ENCODE results near the gene NHLRC1. TPM values are rescaled to one million over a fixed set of nuclear protein-coding genes. Genes with fewer than 3 reads are reported as not detected.

Gene NHLRC1
- total and polyA plus RNA-seq, 10 of the 15 experiments (the other 5 are each of a cell fraction or from before 2014, with no cell fraction given) = 0.04 to 0.22 (median 0.12) TPM; not detected in 2

DNA sequence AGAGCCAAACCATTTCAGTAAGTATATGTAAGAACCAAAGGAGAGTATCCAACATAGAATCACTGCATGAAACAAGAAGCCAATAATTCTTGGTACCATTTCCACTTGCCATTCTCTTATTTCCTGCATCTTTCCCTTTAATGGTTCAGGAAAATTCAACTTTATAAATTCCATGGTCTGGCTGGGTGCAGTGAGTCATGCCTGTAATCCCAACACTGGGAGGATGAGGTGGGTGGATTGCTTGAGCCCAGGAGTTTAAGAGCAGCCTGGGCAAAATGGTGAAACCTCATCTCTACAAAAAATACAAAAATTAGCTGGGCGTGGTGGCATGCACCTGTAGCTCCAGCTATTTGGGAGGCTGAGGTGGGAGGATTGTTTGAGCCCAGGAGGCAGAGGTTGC, 21.2 kb downstream of the NHLRC1 start:
- no peaks in the 10 kb centered on the region for H3K27me3 ChIP-seq (replicated peaks in 1 of 2; ENCODE audit: control insufficient read depth in 2 of 2, insufficient read depth in 2 of 2, low read length in 1 of 2)
- no peaks in the 10 kb centered on the region for H3K9me3 ChIP-seq (replicated peaks; ENCODE audit: control insufficient read depth, insufficient read depth, low read length)
- ChIA-PET RAD21 (ENCODE audit: unreplicated experiment) (no interaction called here), POLR2A (no interaction called here), CTCF (no interaction called here), SMC1A (ENCODE audit: uncharacterized antibody, unreplicated experiment) (no interaction called here)
- H3K4me1 ChIP-seq (ENCODE audit: control insufficient read depth, insufficient read depth, low read length) = no peaks in the 10 kb centered on the region
- WGBS (ENCODE audit: insufficient coverage, insufficient replicate concordance, low lambda C conversion rate, missing lambda C conversion rate) = 0% methylated on average over 1 of the region's 1 CpG
- intact Hi-C loops (cut with micrococcal nuclease; ENCODE audit: unreplicated experiment) (no loop called here), in situ Hi-C loops (cut with MboI) (no loop called here)
- BruUV-seq (replicated peaks) = no TSS peak
- H3K9ac ChIP-seq (ENCODE audit: control insufficient read depth, insufficient read depth, low read length) = no peak overlapping the region
- no peak for FAIRE-seq
- H3K36me3 ChIP-seq (ENCODE audit: control insufficient read depth in 2 of 2, insufficient read depth in 2 of 2, low read length in 1 of 2) = no peaks in the 10 kb centered on the region
- no peak overlapping the region for H2AFZ ChIP-seq (ENCODE audit: control insufficient read depth, low read depth, low read length)
- no peak overlapping the region for H3K4me3 ChIP-seq
- H3K27ac ChIP-seq (ENCODE audit: control insufficient read depth, insufficient read depth) = no peak overlapping the region
- no peaks in the 10 kb centered on the region for H4K20me1 ChIP-seq (ENCODE audit: control insufficient read depth, insufficient read depth)
- TF ChIP-seq LARP7 (IDR thresholded peaks at IDR 0.05) (no peak), RAD51 (IDR thresholded peaks at IDR 0.05) (no peak), RB1 (IDR thresholded peaks at IDR 0.05; ENCODE audit: borderline replicate concordance) (no peak), IKZF2 (IDR thresholded peaks at IDR 0.05) (no peak), RFX5 (IDR thresholded peaks at IDR 0.05; ENCODE audit: low read depth, low read length) (no peak), SIX5 (IDR thresholded peaks at IDR 0.05; ENCODE audit: low read depth, low read length, severe bottlenecking) (no peak), SREBF1 (IDR thresholded peaks at IDR 0.05; ENCODE audit: low read length) (no peak)
- TF ChIP-seq, protein P1, sequence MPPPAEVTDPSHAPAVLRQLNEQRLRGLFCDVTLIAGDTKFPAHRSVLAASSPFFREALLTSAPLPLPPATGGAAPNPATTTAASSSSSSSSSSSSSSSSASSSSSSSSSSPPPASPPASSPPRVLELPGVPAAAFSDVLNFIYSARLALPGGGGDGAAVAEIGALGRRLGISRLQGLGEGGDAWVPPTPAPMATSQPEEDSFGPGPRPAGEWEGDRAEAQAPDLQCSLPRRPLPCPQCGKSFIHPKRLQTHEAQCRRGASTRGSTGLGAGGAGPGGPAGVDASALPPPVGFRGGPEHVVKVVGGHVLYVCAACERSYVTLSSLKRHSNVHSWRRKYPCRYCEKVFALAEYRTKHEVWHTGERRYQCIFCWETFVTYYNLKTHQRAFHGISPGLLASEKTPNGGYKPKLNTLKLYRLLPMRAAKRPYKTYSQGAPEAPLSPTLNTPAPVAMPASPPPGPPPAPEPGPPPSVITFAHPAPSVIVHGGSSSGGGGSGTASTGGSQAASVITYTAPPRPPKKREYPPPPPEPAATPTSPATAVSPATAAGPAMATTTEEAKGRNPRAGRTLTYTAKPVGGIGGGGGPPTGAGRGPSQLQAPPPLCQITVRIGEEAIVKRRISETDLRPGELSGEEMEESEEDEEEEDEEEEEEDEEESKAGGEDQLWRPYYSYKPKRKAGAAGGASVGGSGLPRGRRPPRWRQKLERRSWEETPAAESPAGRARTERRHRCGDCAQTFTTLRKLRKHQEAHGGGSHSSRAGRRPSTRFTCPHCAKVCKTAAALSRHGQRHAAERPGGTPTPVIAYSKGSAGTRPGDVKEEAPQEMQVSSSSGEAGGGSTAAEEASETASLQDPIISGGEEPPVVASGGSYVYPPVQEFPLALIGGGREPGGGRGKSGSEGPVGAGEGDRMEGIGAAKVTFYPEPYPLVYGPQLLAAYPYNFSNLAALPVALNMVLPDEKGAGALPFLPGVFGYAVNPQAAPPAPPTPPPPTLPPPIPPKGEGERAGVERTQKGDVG (CRISPR knock-in tag; IDR thresholded peaks at IDR 0.05) = no peak
- TF ChIP-seq, protein P2, sequence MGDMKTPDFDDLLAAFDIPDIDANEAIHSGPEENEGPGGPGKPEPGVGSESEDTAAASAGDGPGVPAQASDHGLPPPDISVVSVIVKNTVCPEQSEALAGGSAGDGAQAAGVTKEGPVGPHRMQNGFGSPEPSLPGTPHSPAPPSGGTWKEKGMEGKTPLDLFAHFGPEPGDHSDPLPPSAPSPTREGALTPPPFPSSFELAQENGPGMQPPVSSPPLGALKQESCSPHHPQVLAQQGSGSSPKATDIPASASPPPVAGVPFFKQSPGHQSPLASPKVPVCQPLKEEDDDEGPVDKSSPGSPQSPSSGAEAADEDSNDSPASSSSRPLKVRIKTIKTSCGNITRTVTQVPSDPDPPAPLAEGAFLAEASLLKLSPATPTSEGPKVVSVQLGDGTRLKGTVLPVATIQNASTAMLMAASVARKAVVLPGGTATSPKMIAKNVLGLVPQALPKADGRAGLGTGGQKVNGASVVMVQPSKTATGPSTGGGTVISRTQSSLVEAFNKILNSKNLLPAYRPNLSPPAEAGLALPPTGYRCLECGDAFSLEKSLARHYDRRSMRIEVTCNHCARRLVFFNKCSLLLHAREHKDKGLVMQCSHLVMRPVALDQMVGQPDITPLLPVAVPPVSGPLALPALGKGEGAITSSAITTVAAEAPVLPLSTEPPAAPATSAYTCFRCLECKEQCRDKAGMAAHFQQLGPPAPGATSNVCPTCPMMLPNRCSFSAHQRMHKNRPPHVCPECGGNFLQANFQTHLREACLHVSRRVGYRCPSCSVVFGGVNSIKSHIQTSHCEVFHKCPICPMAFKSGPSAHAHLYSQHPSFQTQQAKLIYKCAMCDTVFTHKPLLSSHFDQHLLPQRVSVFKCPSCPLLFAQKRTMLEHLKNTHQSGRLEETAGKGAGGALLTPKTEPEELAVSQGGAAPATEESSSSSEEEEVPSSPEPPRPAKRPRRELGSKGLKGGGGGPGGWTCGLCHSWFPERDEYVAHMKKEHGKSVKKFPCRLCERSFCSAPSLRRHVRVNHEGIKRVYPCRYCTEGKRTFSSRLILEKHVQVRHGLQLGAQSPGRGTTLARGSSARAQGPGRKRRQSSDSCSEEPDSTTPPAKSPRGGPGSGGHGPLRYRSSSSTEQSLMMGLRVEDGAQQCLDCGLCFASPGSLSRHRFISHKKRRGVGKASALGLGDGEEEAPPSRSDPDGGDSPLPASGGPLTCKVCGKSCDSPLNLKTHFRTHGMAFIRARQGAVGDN (IDR thresholded peaks at IDR 0.05) = no peak
- H3K79me2 ChIP-seq (ENCODE audit: control insufficient read depth, insufficient read depth, low read length) = no peaks in the 10 kb centered on the region
- no peak for ATAC-seq
- H3K4me2 ChIP-seq (ENCODE audit: control insufficient read depth, insufficient read depth) = no peak overlapping the region
- no peak for DNase-seq (ENCODE audit: low read depth, low spot score)

Data from GM12878 (cell line).